OCI-LY1 (cell line): ENCODE measurements around the gene ZFP91.

Experiments used
- H2AFZ ChIP-seq: fragments of 200-600 bp; sonication (generic), shearing (Covaris generic); 2 replicates; pipeline ENCODE4 v1.6.0; 2014; ENCODE audit warnings: antibody characterized with exemption, mild to moderate bottlenecking, low read length
- H3F3A ChIP-seq: fragments of 200-600 bp; sonication (generic), shearing (Covaris generic); 2 replicates; pipeline ENCODE4 v1.6.0; 2014; ENCODE audit warnings: mild to moderate bottlenecking, antibody characterized with exemption, low read length, moderate library complexity; ENCODE audit not compliant: insufficient read depth
- H3K27ac ChIP-seq: fragments of 200-600 bp; sonication (generic); 2 replicates; pipeline ENCODE4 v1.5.1; 2014; ENCODE audit warnings: low read length, mixed run types, mild to moderate bottlenecking, low read depth; ENCODE audit not compliant: poor library complexity, severe bottlenecking
- H3K27me3 ChIP-seq: fragments of 200-600 bp; sonication (generic); 2 replicates; pipeline ENCODE4 v1.6.0; 2014; ENCODE audit warnings: antibody characterized with exemption, mild to moderate bottlenecking, low read length, moderate library complexity; ENCODE audit not compliant: insufficient read depth
- H3K36me3 ChIP-seq: fragments of 200-600 bp; sonication (generic); 2 replicates; pipeline ENCODE4 v1.6.1; 2014; ENCODE audit warnings: mild to moderate bottlenecking, antibody characterized with exemption, low read length, moderate library complexity, mixed read lengths; ENCODE audit not compliant: insufficient read depth
- H3K4me1 ChIP-seq: fragments of 200-600 bp; sonication (generic); 2 replicates; pipeline ENCODE4 v1.5.1; 2014; ENCODE audit warnings: mild to moderate bottlenecking, low read length, moderate library complexity; ENCODE audit not compliant: insufficient read depth, severe bottlenecking
- H3K4me2 ChIP-seq: fragments of 200-600 bp; sonication (generic), shearing (Covaris generic); 2 replicates; pipeline ENCODE4 v1.6.1; 2014; ENCODE audit warnings: low read length
- H3K4me3 ChIP-seq: fragments of 200-600 bp; sonication (generic); 2 replicates; pipeline ENCODE4 v1.5.1; 2014; ENCODE audit warnings: low read length, low read depth, mild to moderate bottlenecking, mixed read lengths; ENCODE audit not compliant: poor library complexity, severe bottlenecking
- H3K79me2 ChIP-seq: fragments of 200-600 bp; shearing (Covaris generic); 2 replicates; pipeline ENCODE4 v1.6.1; 2016; ENCODE audit warnings: mixed run types, low read length, mixed read lengths; ENCODE audit not compliant: insufficient read depth
- H3K9ac ChIP-seq: fragments of 200-600 bp; sonication (generic), shearing (Covaris generic); 2 replicates; pipeline ENCODE4 v1.6.1; 2014; ENCODE audit warnings: mild to moderate bottlenecking, low read length, mixed read lengths
- H3K9me2 ChIP-seq: fragments of 200-600 bp; sonication (generic), shearing (Covaris generic); 2 replicates; pipeline ENCODE4 v1.6.1; 2014; ENCODE audit warnings: low read depth, mild to moderate bottlenecking, low read length, mixed read lengths
- H3K9me3 ChIP-seq: fragments of 200-600 bp; shearing (Covaris generic); 2 replicates; pipeline ENCODE4 v1.6.1; 2014; ENCODE audit warnings: low read length, mixed read lengths
- H4K20me1 ChIP-seq: fragments of 200-600 bp; sonication (generic), shearing (Covaris generic); 2 replicates; pipeline ENCODE4 v1.6.0; 2016; ENCODE audit warnings: mild to moderate bottlenecking, low read length; ENCODE audit not compliant: insufficient read depth
- CTCF ChIP-seq: fragments of 200-600 bp; sonication (generic), shearing (Covaris generic); IDR thresholded peaks from 2 replicates; pipeline ENCODE4 v1.5.1; 2017; ENCODE audit warnings: mild to moderate bottlenecking, antibody characterized with exemption, low read length, moderate library complexity, mixed read lengths
- EZH2 ChIP-seq: fragments of 200-600 bp; sonication (generic), shearing (Covaris generic); IDR thresholded peaks from 2 replicates; pipeline ENCODE4 v1.8.0; 2017; ENCODE audit warnings: borderline replicate concordance, mixed run types, mild to moderate bottlenecking, antibody characterized with exemption, low read length, moderate library complexity, mixed read lengths

The ZFP91 gene

GRCh38 chr11:58574881-58575280 is 4.0 kb upstream of the ZFP91 start:
- peaks cover 43% of the 10 kb centered on the region for H3K4me1 ChIP-seq
- H3K79me2 ChIP-seq = peaks cover 57% of the 10 kb centered on the region
- no peaks in the 10 kb centered on the region for H3K9me2 ChIP-seq
- H3K36me3 ChIP-seq = peaks cover 17% of the 10 kb centered on the region
- H3K4me2 ChIP-seq = peak overlapping the region; percentile 95
- no peak for TF ChIP-seq EZH2
- no peak for TF ChIP-seq CTCF
- no peak overlapping the region for H2AFZ ChIP-seq
- H3F3A ChIP-seq = 0 out of 2 replicates have a peak, but pooled peaks cover 3% of the 10 kb centered on the region
- H3K4me3 ChIP-seq = peak overlapping the region; percentile 73
- H3K9ac ChIP-seq = peak overlapping the region; percentile 92
- H3K27ac ChIP-seq = peak overlapping the region; percentile 99
- H3K9me3 ChIP-seq = no peaks in the 10 kb centered on the region
- no peaks in the 10 kb centered on the region for H3K27me3 ChIP-seq
- no peaks in the 10 kb centered on the region for H4K20me1 ChIP-seq

- no peaks in the 10 kb centered on the region for H3K9me3 ChIP-seq
Observed at GRCh38 chr11:58575377-58576020, 3.4 kb upstream of the ZFP91 start, which contains the start of gene LPXN. Gene LPXN (minus strand): TSS chr11:58575856. CDS start chr11:58575772, 84 bp downstream.

GRCh38 chr11:58576887-58577471 is 1.9 kb upstream of the ZFP91 start:
- Histone ChIP-seq H3K4me1 (peaks cover 57% of the 10 kb centered on the region), H2AFZ (no peak overlapping the region), H3K27ac (peak overlapping the region; percentile 99), H3F3A (0 out of 2 replicates have a peak, but pooled peaks cover 3% of the 10 kb centered on the region), H3K9ac (peak overlapping the region; percentile 92), H3K4me2 (peak overlapping the region; percentile 95), H3K27me3 (no peaks in the 10 kb centered on the region), H3K36me3 (peaks cover 19% of the 10 kb centered on the region), H3K9me3 (no peaks in the 10 kb centered on the region), H3K9me2 (no peaks in the 10 kb centered on the region), H3K4me3 (peak overlapping the region; percentile 73), H3K79me2 (peaks cover 67% of the 10 kb centered on the region), H4K20me1 (no peaks in the 10 kb centered on the region)
- TF ChIP-seq CTCF (peak; percentile 41; the same call in 1 of the 2 replicates), EZH2 (no peak)

More at GRCh38 chr11:58575377-58576020, 3.4 kb upstream of the ZFP91 start, which contains the start of gene LPXN:
- H3K36me3 ChIP-seq = peaks cover 16% of the 10 kb centered on the region
- H3K79me2 ChIP-seq = peaks cover 60% of the 10 kb centered on the region
- peak within 1 kb of the TSS; percentile 73 for H3K4me3 ChIP-seq
- no peaks in the 10 kb centered on the region for H4K20me1 ChIP-seq
- no peak within 1 kb of the TSS for H2AFZ ChIP-seq
- peak within 1 kb of the TSS; percentile 99 for H3K27ac ChIP-seq
- peaks cover 46% of the 10 kb centered on the region for H3K4me1 ChIP-seq
- H3K9me2 ChIP-seq = no peaks in the 10 kb centered on the region
- H3F3A ChIP-seq = 0 out of 2 replicates have a peak, but pooled peaks cover 3% of the 10 kb centered on the region
- peak within 1 kb of the TSS; percentile 92 for H3K9ac ChIP-seq
- peak within 1 kb of the TSS; percentile 95 for H3K4me2 ChIP-seq
- H3K27me3 ChIP-seq = no peaks in the 10 kb centered on the region
- TF ChIP-seq EZH2 (no peak), CTCF (peak; percentile 29; the same call in 1 of the 2 replicates)
